IPS-NIHi7 (cell line): ENCODE measurements around the gene MYO5B.

Source experiments
- DNase-seq: peaks from one replicate; pipeline ENCODE4 v3.0.0; 2012; ENCODE audit warnings: mixed read lengths; ENCODE audit errors: extremely low spot score

MYO5B gene

DNA sequence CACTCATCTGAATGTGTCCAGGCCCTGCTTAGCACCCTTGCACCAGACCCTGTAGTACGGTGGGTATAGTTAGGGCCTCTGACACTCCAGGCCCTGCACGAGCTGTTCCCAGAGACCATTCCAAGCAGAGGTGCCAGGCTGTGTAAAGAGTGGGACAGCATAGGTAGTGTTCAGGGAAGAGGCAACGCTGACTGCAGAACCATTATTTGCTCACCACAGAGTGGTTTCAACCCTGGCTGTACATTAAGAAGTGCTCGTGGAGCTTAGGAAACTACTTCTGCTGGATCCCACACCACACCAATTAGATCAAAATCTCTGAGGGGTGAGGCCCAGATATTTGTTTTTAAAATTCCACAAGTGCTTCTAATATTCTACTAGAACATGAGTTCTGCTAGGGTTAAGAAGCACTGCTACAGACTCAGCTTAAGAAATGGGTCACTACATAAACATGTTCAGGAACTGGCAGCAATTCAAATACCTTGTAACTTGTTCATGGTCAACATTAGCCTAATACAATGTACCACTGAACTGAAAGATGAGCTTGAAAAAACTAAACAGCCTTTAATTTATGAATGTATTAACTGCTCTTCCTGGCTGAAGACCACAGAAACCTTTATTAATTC is 183.0 kb downstream of the MYO5B start:
- DNase-seq, result no peak

DNA sequence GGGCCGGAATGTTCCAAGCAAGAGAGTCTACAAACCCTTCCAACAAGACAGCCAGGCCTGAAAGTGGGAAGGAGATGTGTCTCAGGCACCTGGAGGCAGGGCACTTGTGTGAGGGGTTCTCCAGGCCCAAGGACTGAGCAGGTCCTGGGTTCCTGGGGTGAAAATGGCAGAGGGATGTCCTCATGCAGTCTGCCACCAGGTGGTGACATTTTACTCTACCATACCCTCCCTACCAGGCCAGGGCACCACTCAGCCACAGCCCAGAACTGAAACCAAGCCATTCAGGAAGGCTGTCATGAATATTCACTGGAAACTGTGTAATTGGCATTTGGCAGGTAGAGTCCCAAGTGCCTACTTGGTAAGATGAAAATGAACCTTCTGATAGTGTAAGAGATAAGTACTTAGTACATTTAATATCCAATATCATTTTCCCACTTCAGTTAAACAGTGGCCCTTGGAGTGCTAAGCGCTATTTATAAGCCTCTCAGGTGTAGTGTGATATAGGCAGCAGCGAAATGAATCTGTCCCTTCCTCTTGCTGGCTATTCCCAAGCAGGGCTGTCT is 185.1 kb downstream of the MYO5B start:
- peak; percentile 73 for DNase-seq

- no peak for DNase-seq
Measured at GRCh38 chr18:50008306-50008705, 186.6 kb downstream of the MYO5B start.

DNA sequence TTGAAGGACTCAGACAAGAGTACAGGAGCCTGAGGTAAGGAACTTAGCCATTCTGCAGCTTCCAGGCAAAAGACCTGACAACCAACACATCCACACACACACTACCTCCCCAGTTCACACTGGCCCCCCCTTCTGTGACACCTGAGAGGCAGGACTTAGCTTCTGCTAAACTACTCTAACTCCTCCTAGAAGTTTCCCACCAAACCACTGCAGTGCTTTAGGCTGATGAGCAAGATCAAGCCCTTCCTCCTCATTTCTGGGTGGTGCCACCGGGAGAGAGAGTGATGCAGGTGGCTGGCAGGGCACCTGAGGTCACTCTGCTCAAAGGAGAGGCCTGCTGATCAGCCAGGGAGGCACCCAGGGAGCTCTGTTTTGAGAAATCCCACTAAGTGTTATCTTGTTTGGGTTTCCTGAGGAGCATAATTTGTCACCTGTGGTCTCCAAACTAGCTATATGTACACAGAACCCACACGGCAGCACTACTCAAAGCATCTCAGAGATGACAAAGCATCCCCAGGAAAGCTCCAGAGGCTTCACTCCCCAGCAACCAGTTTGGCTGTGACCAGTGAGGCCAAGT is 188.4 kb downstream of the MYO5B start:
- no peak for DNase-seq

DNA sequence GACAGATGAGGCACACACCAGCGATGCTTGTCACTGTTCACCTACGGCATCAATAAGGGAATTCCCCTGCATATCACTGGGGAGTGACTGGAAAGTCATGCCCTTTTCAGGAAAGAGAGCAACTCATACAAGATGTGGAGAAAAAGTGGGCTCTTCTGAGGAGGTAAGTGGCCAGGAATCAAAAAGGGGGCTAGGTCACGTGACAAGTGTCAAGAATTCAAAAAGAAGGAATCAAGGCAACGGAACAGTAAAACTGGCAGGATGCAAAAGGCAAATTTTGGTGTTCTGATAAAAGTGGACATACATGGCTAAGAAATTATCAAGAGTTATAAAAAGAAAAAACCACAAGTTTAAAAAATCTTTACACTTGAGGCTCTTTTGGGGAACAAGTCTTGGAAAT is 190.9 kb downstream of the MYO5B start:
- DNase-seq, result no peak

DNA sequence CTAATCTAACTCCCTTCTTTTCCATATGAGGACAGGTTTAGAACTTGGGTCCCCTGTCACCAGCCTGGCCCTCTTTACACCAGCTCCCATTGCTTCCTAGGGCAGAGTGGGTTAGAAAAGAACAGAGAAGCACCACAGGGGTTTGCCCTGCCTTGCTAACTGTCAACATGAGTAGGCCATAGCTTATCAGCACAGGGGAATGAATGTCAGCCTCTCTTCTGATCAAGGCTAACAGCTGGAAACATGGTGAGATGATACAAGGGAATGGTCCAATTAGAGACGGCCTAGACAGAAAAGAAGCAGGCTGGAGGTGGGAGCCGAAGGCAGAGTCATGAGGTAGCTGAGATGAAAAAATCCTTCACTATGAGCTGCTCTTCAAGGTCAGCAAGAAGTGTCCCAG is 192.2 kb downstream of the MYO5B start:
- DNase-seq, result no peak

- no peak for DNase-seq
Measured at GRCh38 chr18:50000227-50000626, 194.7 kb downstream of the MYO5B start.

- DNase-seq, result no peak
Measured at GRCh38 chr18:49999128-49999527, 195.8 kb downstream of the MYO5B start.

GRCh38 chr18:49997558-49997957 is 197.4 kb downstream of the MYO5B start:
- no peak for DNase-seq

DNA sequence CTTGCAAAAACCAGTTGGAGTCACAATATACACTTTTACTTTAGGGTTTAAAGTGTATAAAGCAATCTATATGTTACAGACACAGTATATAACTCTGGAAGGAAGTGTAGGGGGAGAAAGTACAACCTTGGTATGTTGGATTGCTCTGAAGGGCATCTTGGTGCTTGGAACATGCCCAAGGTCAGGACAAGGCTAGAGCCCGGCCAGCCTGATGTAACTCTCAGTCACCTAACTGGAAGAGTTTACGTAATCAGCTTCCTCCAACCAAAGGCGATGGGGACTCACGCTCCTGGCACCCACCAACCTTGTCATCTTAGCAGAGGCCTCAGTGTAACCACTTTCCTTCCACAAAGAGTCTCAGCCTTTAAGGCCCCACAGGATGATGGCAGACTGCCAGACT is 200.5 kb downstream of the MYO5B start:
- no peak for DNase-seq

- DNase-seq, result no peak
Measured at GRCh38 chr18:49993299-49993698, 201.6 kb downstream of the MYO5B start.

DNA sequence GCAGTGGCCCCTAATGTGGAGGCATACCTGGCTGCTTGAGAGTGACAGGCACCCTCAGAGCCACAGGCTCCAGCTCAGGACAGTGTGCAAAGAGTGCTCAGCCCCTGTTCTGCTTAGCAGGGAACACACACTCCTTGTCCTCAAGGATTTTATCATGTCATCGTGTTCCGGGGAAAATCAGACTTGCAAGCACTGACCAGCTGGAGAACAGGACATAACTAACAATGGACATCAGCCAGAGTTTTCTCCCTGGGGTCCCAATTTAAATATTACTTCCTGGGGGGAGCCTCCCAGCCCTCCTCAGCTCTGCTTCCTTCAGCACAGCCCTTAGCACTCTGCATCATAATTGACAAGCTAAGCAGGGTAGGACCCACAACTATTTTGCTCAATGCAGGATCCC is 206.2 kb downstream of the MYO5B start:
- DNase-seq, result peak; percentile 29

DNA sequence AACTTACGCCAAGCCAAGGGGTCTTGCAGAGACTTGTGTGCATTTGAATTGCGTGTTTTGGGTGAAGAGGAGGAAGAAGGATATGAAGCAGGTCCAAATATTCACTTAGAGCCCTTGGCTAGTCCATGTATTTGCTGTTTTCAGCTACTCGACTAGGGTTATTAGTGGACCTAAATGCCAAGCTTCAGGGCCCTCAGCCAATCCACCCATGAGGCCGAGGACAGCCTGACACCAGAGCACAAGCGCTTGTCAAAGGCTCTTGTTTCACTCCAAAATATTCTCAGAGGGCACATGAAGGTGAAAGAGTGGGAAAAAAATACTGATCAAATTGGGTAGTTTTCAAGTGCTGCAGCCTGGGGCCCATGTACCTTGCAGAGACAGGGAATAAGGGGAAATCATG is 206.8 kb downstream of the MYO5B start:
- no peak for DNase-seq

DNA sequence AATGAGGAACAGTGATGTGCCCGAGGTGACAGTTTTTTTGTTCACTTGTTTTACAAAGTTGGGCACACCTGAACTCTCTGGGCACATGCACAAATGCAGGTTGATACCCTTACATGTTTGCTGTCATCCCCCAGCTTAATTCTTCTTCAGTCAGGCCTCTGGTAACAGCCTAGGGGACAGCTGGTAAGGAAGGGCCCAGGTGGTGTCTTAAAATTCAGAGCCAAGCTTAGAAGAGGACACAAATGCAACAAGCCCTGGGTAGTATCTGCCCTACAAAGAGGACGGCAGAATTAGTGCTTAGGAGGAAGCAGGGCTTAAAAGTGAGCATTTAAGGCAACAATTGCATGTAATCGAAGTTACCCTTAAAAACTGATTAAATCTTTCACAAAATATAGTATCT is 209.7 kb downstream of the MYO5B start:
- DNase-seq, result no peak

GRCh38 chr18:49980896-49981295 is 214.1 kb downstream of the MYO5B start:
- DNase-seq, result no peak

DNA sequence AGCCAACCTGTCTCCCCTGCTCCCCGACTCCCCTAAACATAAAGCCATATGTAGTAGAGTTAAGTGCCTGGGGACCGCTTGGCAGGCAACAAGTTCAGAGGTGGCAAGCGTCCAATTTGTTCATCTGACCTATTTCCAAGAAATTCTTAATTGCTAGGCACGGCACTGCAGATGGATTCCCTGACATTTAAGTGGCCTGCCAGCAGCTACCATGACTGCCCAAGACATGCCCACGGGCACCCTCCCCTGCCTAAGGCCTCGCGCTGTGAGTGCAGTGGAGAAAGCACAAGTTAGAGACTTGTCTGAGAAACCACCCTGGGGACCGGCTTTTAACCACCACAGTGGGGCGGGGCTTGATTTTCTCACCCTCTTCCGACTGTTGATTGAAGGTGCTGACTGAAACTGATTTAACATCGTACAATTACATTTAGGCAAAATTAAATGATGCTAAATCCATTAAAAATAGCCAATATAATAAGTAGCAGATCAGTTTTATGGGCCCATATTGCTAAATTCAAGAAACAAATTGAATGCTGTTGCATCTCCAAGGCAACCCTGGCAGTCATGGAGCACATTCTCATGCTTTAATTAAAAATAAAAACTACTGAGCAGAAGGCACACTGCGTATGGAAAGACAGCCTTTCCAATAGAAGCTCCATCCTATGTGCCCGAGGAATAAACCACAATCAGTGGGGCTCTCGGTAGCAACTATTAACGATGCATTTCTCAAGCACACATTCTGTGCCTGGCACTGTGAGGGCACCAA is 218.0 kb downstream of the MYO5B start:
- no peak for DNase-seq

GRCh38 chr18:49976001-49976400 is 218.9 kb downstream of the MYO5B start:
- DNase-seq, result no peak

DNA sequence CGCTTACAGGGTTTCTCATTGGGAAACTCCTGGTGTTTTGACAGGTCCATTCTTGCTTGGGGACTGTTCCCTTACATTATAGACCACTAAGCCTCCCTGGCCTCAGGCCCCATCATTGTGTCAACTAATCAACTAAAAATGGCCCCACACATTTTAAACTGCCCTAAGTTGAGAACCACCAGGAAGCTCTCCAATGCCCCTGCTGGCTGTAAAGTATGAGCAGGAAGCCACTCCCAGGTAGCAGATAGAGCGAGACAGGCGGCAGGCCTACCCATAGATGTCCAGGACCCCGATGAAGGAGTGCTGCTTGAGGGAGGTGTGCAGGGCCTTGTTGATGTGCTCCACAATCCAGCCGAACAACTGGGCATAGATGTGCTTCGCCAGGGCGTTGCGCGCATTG is 220.9 kb downstream of the MYO5B start:
- no peak for DNase-seq

- no peak for DNase-seq
Measured at GRCh38 chr18:49973592-49973991, 221.4 kb downstream of the MYO5B start.

GRCh38 chr18:49972535-49972934 is 222.4 kb downstream of the MYO5B start:
- DNase-seq, result no peak

DNA sequence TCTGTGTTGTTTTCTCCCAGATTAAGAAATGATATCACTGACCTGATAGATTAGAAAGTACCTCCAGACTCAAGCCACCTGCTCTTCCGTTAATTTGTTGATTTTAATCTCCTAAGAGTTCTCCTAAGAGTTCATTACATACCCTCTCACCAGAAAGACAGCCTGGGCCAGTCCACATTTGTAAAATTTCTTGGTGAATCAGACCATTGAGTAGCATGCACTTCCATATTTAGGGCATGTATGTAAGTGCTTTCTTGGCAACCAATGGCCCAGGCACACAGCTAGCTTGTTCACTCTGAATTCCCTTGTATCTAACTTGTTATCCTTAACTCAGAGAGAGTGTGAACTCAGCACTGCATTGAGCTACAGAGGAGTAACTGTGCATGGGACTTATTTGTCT is 223.5 kb downstream of the MYO5B start:
- no peak for DNase-seq

DNA sequence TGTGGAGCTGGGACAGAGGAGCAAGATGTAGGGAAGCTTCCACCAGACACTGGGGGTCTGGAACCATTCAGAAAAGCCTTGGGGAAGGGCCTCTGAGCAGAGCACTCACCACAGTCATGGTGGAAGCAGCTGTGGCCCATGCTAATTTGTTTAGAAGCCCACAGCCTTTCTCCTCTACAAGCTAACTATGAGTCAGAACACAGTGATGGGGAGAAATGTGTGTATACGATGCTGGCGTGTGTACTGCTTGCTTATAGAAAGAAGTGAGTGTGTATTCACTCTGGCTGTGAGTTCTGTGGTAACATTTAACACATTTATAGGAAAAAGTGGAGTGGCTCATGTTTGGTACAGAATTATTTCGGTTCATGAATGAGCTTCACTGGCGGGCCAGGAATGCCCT is 224.6 kb downstream of the MYO5B start:
- no peak for DNase-seq
